ENCODE data around the gene ZNF283.
"Not testable (repeated sequence)": the region's sequence is repeated elsewhere in the genome, so short reads cannot be mapped to it uniquely, and the experiment has no call there.

Gene ZNF283

DNA sequence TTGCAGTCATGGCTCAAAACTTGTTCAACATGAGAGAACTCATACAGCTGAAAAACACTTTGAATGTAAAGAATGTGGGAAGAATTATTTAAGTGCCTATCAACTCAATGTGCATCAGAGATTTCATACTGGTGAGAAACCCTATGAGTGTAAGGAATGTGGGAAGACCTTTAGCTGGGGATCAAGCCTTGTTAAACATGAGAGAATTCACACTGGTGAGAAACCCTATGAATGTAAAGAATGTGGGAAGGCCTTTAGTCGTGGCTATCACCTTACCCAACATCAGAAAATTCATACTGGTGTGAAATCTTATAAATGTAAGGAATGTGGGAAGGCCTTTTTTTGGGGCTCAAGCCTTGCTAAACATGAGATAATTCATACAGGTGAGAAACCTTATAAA is 20.1 kb downstream of the ZNF283 start:
- ATAC-seq (replicated peaks) (no peak), DNase-seq (no peak)
- Mint-ChIP-seq H3K27ac (no peak overlapping the region), H3K9me3 (peaks cover 0 to 10% of the 10 kb centered on the region in 2 donors), H3K4me1 (ENCODE audit: low read depth in 2 of 2) (no peaks in the 10 kb centered on the region), H3K36me3 (ENCODE audit: insufficient read depth) (peaks cover 6% of the 10 kb centered on the region), H3K4me3 (no peak overlapping the region), H3K27me3 (no peaks in the 10 kb centered on the region)

DNA sequence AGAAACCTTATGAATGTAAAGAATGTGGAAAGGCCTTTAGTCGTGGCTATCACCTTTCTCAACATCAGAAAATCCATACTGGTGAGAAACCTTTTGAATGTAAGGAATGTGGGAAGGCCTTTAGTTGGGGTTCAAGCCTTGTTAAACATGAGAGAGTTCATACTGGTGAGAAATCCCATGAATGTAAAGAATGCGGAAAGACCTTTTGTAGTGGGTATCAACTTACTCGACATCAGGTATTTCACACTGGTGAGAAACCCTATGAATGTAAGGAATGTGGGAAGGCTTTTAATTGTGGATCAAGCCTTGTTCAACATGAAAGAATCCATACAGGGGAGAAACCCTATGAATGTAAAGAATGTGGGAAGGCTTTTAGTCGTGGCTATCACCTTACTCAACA is 20.8 kb downstream of the ZNF283 start:
- ATAC-seq (replicated peaks), result no peak
- DNase-seq, result no peak
- H3K4me3 Mint-ChIP-seq, result no peak overlapping the region
- peaks cover 4% of the 10 kb centered on the region for H3K36me3 Mint-ChIP-seq (ENCODE audit: insufficient read depth)
- no peaks in the 10 kb centered on the region for H3K4me1 Mint-ChIP-seq (ENCODE audit: low read depth in 2 of 2)
- H3K27me3 Mint-ChIP-seq, result no peaks in the 10 kb centered on the region
- no peak overlapping the region for H3K27ac Mint-ChIP-seq
- H3K9me3 Mint-ChIP-seq, result peaks cover 0 to 10% of the 10 kb centered on the region in 2 donors

DNA sequence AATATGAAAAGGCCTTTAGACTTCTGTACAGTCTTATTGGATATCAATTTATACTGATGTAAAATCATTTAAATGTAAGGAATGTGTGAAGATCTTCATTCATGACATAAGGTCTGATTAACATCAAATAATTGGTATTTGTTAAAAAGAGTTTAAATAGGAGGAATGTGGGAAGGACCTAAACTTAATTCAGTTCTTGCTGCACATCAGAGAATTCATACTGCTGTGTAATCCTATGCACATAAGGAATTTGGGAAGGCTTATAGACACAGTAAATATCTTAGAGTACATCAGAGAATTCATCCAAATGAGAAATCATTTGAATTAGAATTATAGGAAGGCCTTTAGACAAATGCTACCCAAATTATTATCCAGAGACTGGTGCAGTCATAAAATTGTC is 21.7 kb downstream of the ZNF283 start:
- no peak overlapping the region for H3K4me3 Mint-ChIP-seq
- H3K9me3 Mint-ChIP-seq, result peaks cover 0 to 10% of the 10 kb centered on the region in 2 donors
- ATAC-seq (replicated peaks), result no peak
- H3K27ac Mint-ChIP-seq, result no peak overlapping the region
- no peak for DNase-seq
- no peaks in the 10 kb centered on the region for H3K27me3 Mint-ChIP-seq
- H3K4me1 Mint-ChIP-seq (ENCODE audit: low read depth in 2 of 2), result no peaks in the 10 kb centered on the region
- H3K36me3 Mint-ChIP-seq (ENCODE audit: insufficient read depth), result no peaks in the 10 kb centered on the region

DNA sequence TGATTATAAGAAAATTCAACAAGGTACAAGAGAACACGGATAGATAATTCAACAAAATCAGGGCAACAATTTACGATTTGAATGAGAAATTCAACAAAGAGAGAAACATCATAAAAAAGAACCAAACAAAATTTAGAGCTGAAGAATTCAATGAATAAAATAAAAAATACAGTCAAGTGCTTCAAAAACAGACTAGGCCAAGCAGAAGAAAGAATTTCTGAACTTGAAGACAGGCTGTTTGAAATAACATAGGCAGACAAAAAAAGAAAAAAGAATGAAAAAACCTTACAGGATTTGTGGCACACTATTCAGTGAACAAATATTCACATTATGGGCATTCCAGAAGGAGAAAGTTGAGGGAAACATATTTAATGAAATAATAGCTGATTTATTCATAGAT is 31.1 kb downstream of the ZNF283 start:
- Mint-ChIP-seq H3K9me3 (peaks cover 7 to 29% of the 10 kb centered on the region in 2 donors), H3K4me3 (no peak overlapping the region), H3K36me3 (ENCODE audit: insufficient read depth) (peaks cover 4% of the 10 kb centered on the region), H3K27ac (no peak overlapping the region), H3K27me3 (no peaks in the 10 kb centered on the region), H3K4me1 (ENCODE audit: low read depth in 2 of 2) (no peaks in the 10 kb centered on the region)
- ATAC-seq (replicated peaks) (no peak), DNase-seq (no peak)

DNA sequence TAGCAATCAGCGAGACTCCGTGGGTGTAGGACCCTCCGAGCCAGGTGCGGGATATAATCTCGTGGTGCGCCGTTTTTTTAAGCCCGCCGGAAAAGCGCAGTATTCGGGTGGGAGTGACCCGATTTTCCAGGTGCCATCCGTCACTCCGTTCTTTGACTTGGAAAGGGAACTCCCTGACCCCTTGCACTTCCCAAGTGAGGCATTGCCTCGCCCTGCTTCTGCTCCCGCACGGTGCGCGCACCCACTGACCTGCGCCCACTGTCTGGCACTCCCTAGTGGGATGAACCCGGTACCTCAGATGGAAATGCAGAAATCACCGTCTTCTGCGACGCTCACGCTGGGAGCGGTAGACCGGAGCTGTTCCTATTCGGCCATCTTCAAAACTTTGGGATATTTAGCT is 39.8 kb downstream of the ZNF283 start:
- H3K27ac Mint-ChIP-seq; H3K36me3 Mint-ChIP-seq (ENCODE audit: insufficient read depth); H3K4me1 Mint-ChIP-seq (ENCODE audit: low read depth in 2 of 2); DNase-seq; ATAC-seq (replicated peaks); H3K4me3 Mint-ChIP-seq; H3K9me3 Mint-ChIP-seq; H3K27me3 Mint-ChIP-seq: not testable (repeated sequence)

DNA sequence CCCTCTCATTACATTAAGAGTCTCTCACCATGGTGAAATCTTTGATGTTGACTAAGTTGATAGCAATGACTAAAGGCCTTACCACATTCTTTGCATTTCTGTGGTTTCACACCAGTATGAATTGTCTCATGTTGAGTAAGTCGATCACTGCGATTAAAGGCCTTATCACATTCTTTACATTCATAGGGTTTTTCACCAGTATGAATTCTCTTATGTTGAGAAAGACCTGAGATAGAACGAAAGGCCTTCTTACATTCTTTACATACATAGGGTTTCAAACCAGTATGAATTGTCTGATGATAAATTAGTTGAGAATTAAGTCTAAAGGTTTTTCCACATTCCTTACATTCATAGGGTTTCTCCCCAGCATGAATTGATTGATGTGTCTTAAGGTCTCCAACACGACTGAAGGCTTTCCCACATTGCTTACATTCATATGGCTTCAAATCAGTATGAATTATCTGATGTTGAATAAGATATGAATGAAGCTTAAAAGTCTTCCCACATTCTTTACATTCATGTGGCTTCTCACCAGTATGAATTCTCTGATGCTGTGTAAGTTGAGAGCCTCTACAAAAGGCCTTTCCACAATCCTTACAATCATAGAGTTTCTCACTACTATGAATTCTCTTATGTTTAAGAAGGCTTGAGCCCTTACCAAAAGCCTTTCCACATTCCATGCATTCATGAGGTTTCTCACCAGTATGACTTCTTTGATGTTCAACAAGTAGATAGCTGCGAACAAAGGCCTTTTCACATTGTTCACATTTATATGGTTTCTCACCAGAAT is 45.6 kb downstream of the ZNF283 start:
- Mint-ChIP-seq H3K27ac (no peak overlapping the region), H3K27me3 (no peaks in the 10 kb centered on the region)

DNA sequence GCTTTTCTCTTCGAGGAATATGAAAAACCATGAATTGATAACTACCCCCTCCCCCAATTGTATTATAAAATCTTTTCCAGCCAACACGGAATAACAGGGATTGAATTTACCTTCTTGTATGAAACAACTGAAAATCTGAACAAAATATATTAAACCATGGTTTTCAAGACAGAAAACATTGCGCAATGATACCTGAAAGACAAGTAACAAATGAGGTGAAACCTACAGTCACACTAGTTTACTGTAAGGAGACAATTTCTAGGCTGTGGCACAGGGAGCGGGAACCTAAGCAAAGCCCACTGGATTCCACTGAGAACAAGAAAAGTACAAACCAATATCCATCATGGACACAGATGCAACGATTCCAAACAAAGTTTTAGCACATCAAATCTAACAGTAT is 53.4 kb downstream of the ZNF283 start:
- no peak overlapping the region for H3K27ac Mint-ChIP-seq
- H3K36me3 Mint-ChIP-seq (ENCODE audit: insufficient read depth), result no peaks in the 10 kb centered on the region
- H3K4me1 Mint-ChIP-seq (ENCODE audit: low read depth in 2 of 2), result no peaks in the 10 kb centered on the region
- H3K9me3 Mint-ChIP-seq, result peaks cover 19 to 44% of the 10 kb centered on the region in 2 donors
- H3K4me3 Mint-ChIP-seq, result no peak overlapping the region
- no peak for DNase-seq
- ATAC-seq (replicated peaks), result no peak
- no peaks in the 10 kb centered on the region for H3K27me3 Mint-ChIP-seq

More for the DNA sequence above, 45.6 kb downstream of the ZNF283 start:
- H3K4me1 Mint-ChIP-seq (ENCODE audit: low read depth in 2 of 2), result no peaks in the 10 kb centered on the region
- H3K9me3 Mint-ChIP-seq, result peaks cover 6 to 28% of the 10 kb centered on the region in 2 donors
- H3K36me3 Mint-ChIP-seq (ENCODE audit: insufficient read depth), result no peaks in the 10 kb centered on the region
- DNase-seq (no peak), ATAC-seq (replicated peaks) (no peak)
- no peak overlapping the region for H3K4me3 Mint-ChIP-seq

DNA sequence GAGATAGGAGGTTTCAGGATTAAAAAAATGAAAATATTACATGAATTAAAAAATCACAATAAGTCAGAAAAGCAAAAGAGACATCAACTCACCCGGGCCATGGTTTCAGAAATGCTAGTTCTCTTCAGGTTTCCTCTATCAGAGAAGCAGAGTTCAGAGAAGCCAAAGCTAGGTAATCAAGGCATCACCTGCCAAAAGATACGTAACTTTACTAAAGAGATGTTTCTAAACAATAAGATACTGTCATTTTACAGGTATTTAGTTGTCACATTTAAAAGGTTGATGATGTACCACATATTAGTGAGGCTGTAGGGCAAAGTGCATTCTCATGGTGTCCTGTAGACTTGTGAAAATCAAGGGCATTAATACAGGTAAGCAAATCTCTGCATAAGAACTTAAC is 56.7 kb downstream of the ZNF283 start, which contains the start of gene ZNF404:
ZNF404 (minus strand) TSS at position 101 of the 400 bp plus-strand sequence.
- H3K36me3 Mint-ChIP-seq (ENCODE audit: insufficient read depth), result peaks cover 4% of the 10 kb centered on the region
- H3K27ac Mint-ChIP-seq, result no peak within 1 kb of the TSS
- no peaks in the 10 kb centered on the region for H3K4me1 Mint-ChIP-seq (ENCODE audit: low read depth in 2 of 2)
- H3K9me3 Mint-ChIP-seq, result peaks cover 21 to 37% of the 10 kb centered on the region in 2 donors
- no peaks in the 10 kb centered on the region for H3K27me3 Mint-ChIP-seq
- ATAC-seq (replicated peaks) (no peak), DNase-seq (no peak)
- H3K4me3 Mint-ChIP-seq, result no peak within 1 kb of the TSS

DNA sequence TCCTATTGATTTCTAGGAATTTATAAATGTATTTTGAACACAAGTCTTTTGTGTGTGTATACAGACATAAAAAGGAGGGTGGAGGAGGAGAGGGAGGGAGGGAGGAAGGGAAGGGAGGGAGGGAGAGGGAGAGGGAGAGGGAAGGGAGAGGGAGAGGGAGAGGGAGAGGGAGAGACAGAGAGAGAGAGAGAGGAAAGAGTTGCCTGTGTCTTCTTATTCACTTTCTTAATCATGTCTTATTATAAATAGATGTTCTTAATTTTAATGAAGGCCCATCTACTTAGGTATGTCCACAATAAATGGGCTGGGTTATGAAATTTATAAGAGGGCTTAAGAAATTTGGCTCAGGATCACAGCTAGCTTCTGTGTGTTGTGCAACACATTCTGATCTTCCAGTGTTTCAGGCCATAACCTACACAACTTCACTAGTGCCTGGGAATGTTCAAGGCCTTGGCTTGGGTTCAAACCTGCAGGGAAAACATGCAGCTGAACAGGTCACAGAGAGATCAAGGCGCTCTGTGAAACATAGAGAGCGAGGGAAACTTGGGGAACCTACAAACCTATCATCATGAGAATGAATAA is 68.7 kb downstream of the ZNF283 start:
- no peak overlapping the region for H3K27ac Mint-ChIP-seq
- no peaks in the 10 kb centered on the region for H3K27me3 Mint-ChIP-seq
- H3K4me1 Mint-ChIP-seq (ENCODE audit: low read depth in 2 of 2), result no peaks in the 10 kb centered on the region
- DNase-seq (no peak), ATAC-seq (replicated peaks) (no peak)
- peaks cover 3 to 29% of the 10 kb centered on the region in 2 donors for H3K9me3 Mint-ChIP-seq
- H3K4me3 Mint-ChIP-seq, result no peak overlapping the region
- H3K36me3 Mint-ChIP-seq (ENCODE audit: insufficient read depth), result no peaks in the 10 kb centered on the region

All from effector memory CD8-positive, alpha-beta T cell (primary cell).